Mucosa of gallbladder (tissue), 1 donor: ENCODE measurements around the gene WDR3. TPM values are rescaled to one million over a fixed set of nuclear protein-coding genes. Genes with fewer than 3 reads are reported as not detected.

Experiments used
- DNase-seq: peaks from one replicate; pipeline ENCODE4 v3.0.0-alpha.2; 2020; ENCODE audit warnings: low spot score
- total RNA-seq: library from RNA; stranded (reverse); gene quantifications from one replicate; pipeline ENCODE4 v1.2.1, GENCODE V29; 2021
- donor health status: DM: no; HTN: no; CAD: no.

Gene WDR3
- total RNA-seq, 1 donor from 2014 or later: 10.8 TPM

- no peak for DNase-seq
Observed at GRCh38 chr1:117952386-117952785, 22.8 kb downstream of the WDR3 start.

GRCh38 chr1:117959364-117959763 is 29.8 kb downstream of the WDR3 start:
- DNase-seq: no peak

- DNase-seq: no peak
Observed at GRCh38 chr1:117964290-117965038, 34.9 kb downstream of the WDR3 start.

- no peak for DNase-seq
Observed at GRCh38 chr1:117967477-117967876, 37.9 kb downstream of the WDR3 start.

DNA sequence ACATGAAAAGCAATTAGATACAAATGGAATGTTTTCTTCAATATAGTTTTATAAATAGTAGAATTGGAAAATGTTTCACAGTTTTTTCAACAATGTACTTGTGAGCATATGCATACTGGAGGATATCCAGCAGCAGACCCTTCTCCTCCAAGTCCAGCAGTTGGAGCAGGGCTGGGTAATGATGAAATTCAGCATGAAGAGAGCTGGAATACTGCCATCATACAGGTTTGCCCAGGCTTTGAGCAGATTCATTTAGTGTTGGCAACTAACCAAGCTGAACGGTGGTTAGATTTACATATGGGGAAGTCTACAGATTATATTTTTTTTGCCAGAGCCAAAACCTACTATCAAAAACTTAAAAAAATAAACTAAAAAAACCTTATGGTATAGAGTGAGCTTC is 38.3 kb downstream of the WDR3 start:
- DNase-seq: no peak

DNA sequence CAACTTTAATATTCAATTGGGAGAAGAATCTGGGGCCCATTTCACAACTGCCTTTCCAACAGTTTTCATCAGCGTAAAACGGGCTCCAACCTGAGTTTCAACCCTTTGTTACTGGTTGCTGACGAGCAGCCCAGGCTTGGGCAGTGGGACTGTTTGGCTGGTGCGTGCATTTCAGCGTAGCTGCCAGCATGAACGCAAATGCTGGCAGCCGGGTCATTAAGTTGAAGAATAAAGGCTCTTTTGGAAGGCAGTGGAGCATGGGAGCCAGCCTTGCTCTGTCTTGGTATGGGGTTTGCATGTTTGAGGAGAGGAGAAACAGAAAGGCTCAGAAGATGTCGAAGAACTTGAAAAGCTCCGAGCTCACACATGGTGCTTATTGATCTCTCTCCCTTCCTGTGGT is 40.7 kb downstream of the WDR3 start:
- no peak for DNase-seq

DNA sequence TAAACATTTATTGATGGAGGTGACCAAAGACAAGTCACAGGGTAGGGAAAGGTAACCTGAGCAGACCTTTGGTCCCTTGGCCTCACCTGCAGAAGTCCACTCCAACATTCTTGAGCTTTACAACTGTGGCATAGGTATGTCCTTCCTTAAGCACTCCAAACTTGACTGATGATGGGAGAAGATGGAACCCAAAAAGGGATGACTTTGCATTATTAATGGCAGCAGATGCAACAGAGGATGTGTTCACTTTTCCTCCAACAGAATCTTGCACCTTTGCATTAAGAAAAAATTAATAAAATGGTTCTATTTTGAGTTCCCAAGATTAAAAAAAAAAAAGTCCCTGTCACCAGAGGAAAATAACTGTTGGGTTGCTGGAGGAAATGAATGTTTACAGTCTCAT is 42.2 kb downstream of the WDR3 start:
- no peak for DNase-seq

DNA sequence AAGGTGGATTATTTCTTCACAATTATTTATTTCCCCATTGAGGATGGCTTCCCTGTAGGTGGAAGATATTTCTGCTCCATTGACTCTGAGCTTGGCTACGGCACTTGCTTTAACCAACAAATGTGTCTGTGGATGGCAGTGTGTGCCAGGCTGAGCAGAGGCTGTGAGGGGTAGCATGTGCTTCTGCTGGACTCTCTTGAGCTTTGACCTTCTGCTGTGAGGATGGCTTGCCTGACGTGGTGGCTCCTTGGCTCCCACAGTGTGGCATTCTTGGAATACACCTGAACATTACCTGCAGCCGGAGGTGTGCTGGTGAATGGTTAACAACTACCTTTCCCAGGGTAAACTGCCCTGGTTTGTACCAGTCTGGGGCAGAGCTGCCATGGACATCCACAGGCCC is 46.8 kb downstream of the WDR3 start:
- no peak for DNase-seq

DNA sequence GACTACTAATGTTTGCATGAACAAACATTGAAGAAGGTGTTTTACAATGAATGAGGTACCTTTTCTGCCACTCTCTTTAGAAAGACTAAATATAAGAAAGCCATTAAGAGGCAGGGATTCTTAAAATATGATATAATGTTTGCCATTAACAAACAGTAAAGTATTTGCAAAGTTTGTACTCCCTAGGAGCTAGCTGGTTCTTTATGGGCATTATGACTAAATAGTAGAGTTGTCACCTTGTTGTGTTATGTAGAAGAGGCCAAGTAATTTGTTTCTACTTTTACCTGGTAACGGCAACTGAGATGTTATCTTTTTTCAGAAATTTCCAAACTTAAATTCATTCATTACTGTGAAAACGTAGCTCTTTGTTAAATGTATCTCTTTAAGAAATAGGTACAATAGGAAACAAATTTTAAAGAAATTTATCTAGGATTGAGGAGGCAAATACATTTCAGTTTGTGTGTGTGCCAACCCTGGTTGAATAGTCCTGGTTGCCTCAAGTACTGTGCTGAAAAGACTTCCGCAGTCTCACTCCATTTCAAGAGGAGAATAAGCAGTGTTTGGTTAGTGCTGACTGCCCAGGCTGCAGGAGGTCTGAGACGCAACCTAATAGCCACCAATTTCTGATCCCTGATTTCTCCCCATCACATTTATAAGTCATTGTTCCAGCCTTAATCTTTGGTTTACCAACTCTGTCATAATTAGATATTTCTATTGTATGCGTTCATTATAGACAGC is 52.1 kb downstream of the WDR3 start:
- no peak for DNase-seq

GRCh38 chr1:117985239-117985638 is 55.7 kb downstream of the WDR3 start:
- no peak for DNase-seq

GRCh38 chr1:117985973-117986372 is 56.4 kb downstream of the WDR3 start:
- DNase-seq: no peak

GRCh38 chr1:118004312-118004711 is 74.8 kb downstream of the WDR3 start:
- no peak for DNase-seq

DNA sequence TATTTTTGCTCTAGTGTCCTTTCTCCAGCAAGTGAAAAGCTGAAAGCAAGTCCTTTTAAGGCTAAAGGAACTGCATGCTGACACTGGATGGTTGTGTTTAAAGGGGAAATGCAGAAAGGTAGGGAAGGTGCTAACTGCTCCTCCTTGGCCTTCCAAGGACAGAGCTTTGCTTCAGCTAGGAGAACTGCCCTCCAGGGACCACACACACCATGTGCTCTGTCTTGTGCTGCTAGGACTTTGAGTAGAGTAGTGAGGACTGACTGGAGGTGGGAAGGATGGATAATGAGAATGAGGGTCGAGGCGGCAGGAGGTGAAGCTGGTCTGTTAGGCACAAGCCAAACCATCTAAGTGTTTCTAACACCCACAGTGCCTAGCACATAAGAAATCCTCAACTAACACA is 77.9 kb downstream of the WDR3 start:
- no peak for DNase-seq

DNA sequence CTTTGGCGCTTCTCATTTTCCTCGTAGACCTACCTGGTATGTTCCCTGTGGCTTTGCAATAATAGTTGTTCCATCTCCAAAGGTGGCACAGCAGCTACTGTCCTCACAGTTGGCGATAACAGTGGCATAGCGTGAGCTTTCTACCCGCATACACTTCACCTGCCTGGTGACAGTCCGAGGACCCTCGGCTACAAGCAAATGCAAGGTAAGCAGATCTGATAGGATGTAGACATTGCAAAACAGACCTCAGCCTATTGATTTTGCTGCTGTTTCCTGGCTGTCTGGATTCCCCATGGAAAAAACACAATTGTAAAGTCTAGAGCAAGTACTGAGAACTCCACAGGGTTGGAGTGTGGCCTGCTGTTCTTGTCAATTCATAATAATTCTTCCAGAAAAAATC is 78.5 kb downstream of the WDR3 start:
- DNase-seq: no peak

- DNase-seq: no peak
Observed at GRCh38 chr1:118012515-118013124, 83.1 kb downstream of the WDR3 start.

DNA sequence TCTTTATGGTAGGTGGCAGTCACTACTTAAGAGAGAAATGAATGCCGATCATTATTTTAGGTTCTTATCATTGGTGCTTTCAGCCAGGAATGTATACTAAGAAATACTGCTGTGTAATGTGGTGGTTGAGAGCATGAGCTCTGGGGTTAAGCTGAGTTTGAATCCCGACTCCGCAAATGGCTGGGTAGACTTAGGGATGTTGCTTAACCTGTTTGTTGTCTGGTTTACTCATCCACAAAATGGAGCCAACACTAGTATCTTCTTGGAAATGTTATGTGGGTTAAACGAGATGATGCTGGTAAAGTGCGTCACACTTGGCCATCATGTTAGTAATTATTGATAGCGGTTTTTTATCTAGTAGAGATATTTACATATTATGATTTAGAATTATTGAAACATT is 83.8 kb downstream of the WDR3 start:
- DNase-seq: no peak

GRCh38 chr1:118013938-118014337 is 84.4 kb downstream of the WDR3 start:
- DNase-seq: no peak

Other genes starting within 250 kb of the WDR3 start
- gene GDAP2, start 118 bp upstream of the WDR3 start, total RNA-seq: 30.1 TPM